Gastroesophageal sphincter (tissue), 4 donors: Measurements from ENCODE around the gene CSTF2. TPM values are rescaled to one million over a fixed set of nuclear protein-coding genes. Genes with fewer than 3 reads are reported as not detected.

Source experiments
- ATAC-seq: fragments of 150-250 bp; one replicate; pipeline ENCODE4 v1.9.1; 2016; ENCODE audit warnings: mild to moderate bottlenecking, moderate library complexity
- H3K27ac ChIP-seq, 4 donors: fragments of 200-600 bp; sonication (generic) in 3 of 4; 1 replicate in 3 of 4; 2 replicates in 1 of 4; pipeline ENCODE4 v1.5.1; 2016 to 2019
- H3K27me3 ChIP-seq: fragments of 200-600 bp; sonication (generic); one replicate; pipeline ENCODE4 v1.5.1; 2019
- H3K36me3 ChIP-seq, 2 donors: fragments of 200-600 bp; sonication (generic); one replicate each; pipeline ENCODE4 v1.5.1; 2019; ENCODE audit warnings: control low read depth in 1 of 2
- H3K4me1 ChIP-seq, 3 donors: fragments of 200-600 bp; sonication (generic); 1 replicate in 2 of 3; 2 replicates in 1 of 3; pipeline ENCODE4 v1.5.1; 2016 to 2019; ENCODE audit warnings: control low read depth in 2 of 3
- H3K4me3 ChIP-seq, 2 donors: fragments of 200-600 bp; sonication (generic); one replicate each; pipeline ENCODE4 v1.5.1; 2019; ENCODE audit warnings: mild to moderate bottlenecking in 1 of 2, moderate library complexity in 1 of 2
- H3K9me3 ChIP-seq, 3 donors: fragments of 200-600 bp; sonication (generic); one replicate each; pipeline ENCODE4 v1.5.1; 2017 to 2019; ENCODE audit warnings: control low read depth in 2 of 3
- EP300 ChIP-seq: sonication (generic); formaldehyde crosslinking; IDR thresholded peaks from one replicate; pipeline ENCODE4 v1.6.1; 2017; ENCODE audit warnings: antibody characterized with exemption, mild to moderate bottlenecking
- POLR2A ChIP-seq, 2 donors: fragments of 450-650 bp; IDR thresholded peaks; one replicate each; pipeline ENCODE4 v1.6.1; 2017; ENCODE audit warnings: antibody characterized with exemption in 2 of 2, mild to moderate bottlenecking in 2 of 2, moderate library complexity in 1 of 2
- POLR2AphosphoS5 ChIP-seq: sonication (generic); formaldehyde crosslinking; IDR thresholded peaks from one replicate; pipeline ENCODE4 v1.6.1; 2017; ENCODE audit warnings: antibody characterized with exemption
- WGBS, 2 donors: methylation state at CpG; one replicate each; pipeline ENCODE4 v1.1.5; 2018; ENCODE audit warnings: low coverage in 1 of 2; 5-methylcytosine and 5-hydroxymethylcytosine counted together
- small RNA-seq, 4 donors: library from RNA; depleted of rRNA; stranded (forward); fragments of <200 nt; gene quantifications; one replicate each; pipeline ENCODE3, GENCODE V24; 2016
- total RNA-seq, 4 donors: library from RNA; depleted of rRNA; stranded (reverse); fragments of >200 nt; gene quantifications; one replicate each; pipeline ENCODE4 v1.1.0, GENCODE V29; 2016
- TF ChIP-seq, protein P1 (sequence below), 4 experiments: fragments of 200-600 bp in 2 of 4; fragments of 450-650 bp in 2 of 4; sonication (generic) in 1 of 4; IDR thresholded peaks; one replicate each; pipeline ENCODE4 v1.5.1; 2017 to 2019; ENCODE audit warnings: antibody characterized with exemption in 4 of 4, mild to moderate bottlenecking in 2 of 4, moderate library complexity in 2 of 4

CSTF2 gene
- total RNA-seq, 4 donors from 2014 or later = 7.7 to 12.6 (median 9.8) TPM

- H3K27me3 ChIP-seq = no peaks in the 10 kb centered on the region
- no peaks in the 10 kb centered on the region for H3K9me3 ChIP-seq
- H3K4me3 ChIP-seq = no peak overlapping the region
- TF ChIP-seq POLR2A (IDR thresholded peaks at IDR 0.05) = no peak
- TF ChIP-seq EP300 = no peak
- TF ChIP-seq, protein P1, sequence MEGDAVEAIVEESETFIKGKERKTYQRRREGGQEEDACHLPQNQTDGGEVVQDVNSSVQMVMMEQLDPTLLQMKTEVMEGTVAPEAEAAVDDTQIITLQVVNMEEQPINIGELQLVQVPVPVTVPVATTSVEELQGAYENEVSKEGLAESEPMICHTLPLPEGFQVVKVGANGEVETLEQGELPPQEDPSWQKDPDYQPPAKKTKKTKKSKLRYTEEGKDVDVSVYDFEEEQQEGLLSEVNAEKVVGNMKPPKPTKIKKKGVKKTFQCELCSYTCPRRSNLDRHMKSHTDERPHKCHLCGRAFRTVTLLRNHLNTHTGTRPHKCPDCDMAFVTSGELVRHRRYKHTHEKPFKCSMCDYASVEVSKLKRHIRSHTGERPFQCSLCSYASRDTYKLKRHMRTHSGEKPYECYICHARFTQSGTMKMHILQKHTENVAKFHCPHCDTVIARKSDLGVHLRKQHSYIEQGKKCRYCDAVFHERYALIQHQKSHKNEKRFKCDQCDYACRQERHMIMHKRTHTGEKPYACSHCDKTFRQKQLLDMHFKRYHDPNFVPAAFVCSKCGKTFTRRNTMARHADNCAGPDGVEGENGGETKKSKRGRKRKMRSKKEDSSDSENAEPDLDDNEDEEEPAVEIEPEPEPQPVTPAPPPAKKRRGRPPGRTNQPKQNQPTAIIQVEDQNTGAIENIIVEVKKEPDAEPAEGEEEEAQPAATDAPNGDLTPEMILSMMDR (IDR thresholded peaks at IDR 0.05) = no peak
- no peak for TF ChIP-seq POLR2AphosphoS5
- no peak for ATAC-seq
- no peaks in the 10 kb centered on the region for H3K4me1 ChIP-seq
- 56 to 72% methylated on average over 4 to 8 of the region's 9 CpGs for WGBS, 2 donors
- no peak overlapping the region for H3K27ac ChIP-seq
- H3K36me3 ChIP-seq = no peaks in the 10 kb centered on the region
Measured at GRCh38 chrX:100871594-100872560, 51.7 kb downstream of the CSTF2 start.

- ATAC-seq = no peak
Measured at GRCh38 chrX:100874325-100874724, 54.1 kb downstream of the CSTF2 start, which contains the start of gene NOX1. Gene NOX1, minus strand, starts transcription at chrX:100874359. Its CDS starts 220 bp downstream, at chrX:100874139.

GRCh38 chrX:100880368-100880767 lies 60.2 kb downstream of the CSTF2 start:
- no peak overlapping the region for H3K4me3 ChIP-seq
- no peaks in the 10 kb centered on the region for H3K9me3 ChIP-seq
- H3K4me1 ChIP-seq = no peaks in the 10 kb centered on the region
- no peak for ATAC-seq
- no peaks in the 10 kb centered on the region for H3K27me3 ChIP-seq
- no peaks in the 10 kb centered on the region for H3K36me3 ChIP-seq
- 55 to 100% methylated on average over 1 to 2 of the region's 2 CpGs for WGBS, 2 donors
- TF ChIP-seq, protein P1 (IDR thresholded peaks at IDR 0.05) = no peak
- TF ChIP-seq POLR2A (IDR thresholded peaks at IDR 0.05) (no peak), EP300 (no peak), POLR2AphosphoS5 (no peak)
- no peak overlapping the region for H3K27ac ChIP-seq

More at GRCh38 chrX:100874325-100874724, 54.1 kb downstream of the CSTF2 start, which contains the start of gene NOX1:
- H3K4me3 ChIP-seq = no peak within 1 kb of the TSS
- no peaks in the 10 kb centered on the region for H3K9me3 ChIP-seq
- no peaks in the 10 kb centered on the region for H3K36me3 ChIP-seq
- TF ChIP-seq, protein P1 (IDR thresholded peaks at IDR 0.05) = no peak
- TF ChIP-seq POLR2AphosphoS5 (no peak), POLR2A (IDR thresholded peaks at IDR 0.05) (no peak), EP300 (no peak)
- 17 to 62% methylated on average over 2 of the region's 2 CpGs for WGBS, 2 donors
- H3K27ac ChIP-seq = no peak within 1 kb of the TSS
- no peaks in the 10 kb centered on the region for H3K4me1 ChIP-seq
- H3K27me3 ChIP-seq = no peaks in the 10 kb centered on the region

GRCh38 chrX:100883654-100884053 lies 63.5 kb downstream of the CSTF2 start:
- Histone ChIP-seq H3K27me3 (no peaks in the 10 kb centered on the region), H3K4me3 (no peak overlapping the region), H3K4me1 (no peaks in the 10 kb centered on the region), H3K27ac (no peak overlapping the region), H3K36me3 (no peaks in the 10 kb centered on the region), H3K9me3 (no peaks in the 10 kb centered on the region)
- TF ChIP-seq POLR2A (IDR thresholded peaks at IDR 0.05) = no peak
- no peak for TF ChIP-seq EP300
- TF ChIP-seq, protein P1 (IDR thresholded peaks at IDR 0.05) = no peak
- no peak for TF ChIP-seq POLR2AphosphoS5
- 44 to 61% methylated on average over 4 of the region's 4 CpGs for WGBS, 2 donors
- no peak for ATAC-seq

Small RNA genes within 50 kb of the gene (small RNA-seq; reads per million reads assigned to genes)
- 0 reads per million in 4 donors for gene RF00411

Other genes with a start within 250 kb of the CSTF2 start
- not detected for gene TNMD, start 235.5 kb upstream of the CSTF2 start, total RNA-seq
- gene TSPAN6, start 183.6 kb upstream of the CSTF2 start, total RNA-seq = 10 to 100 TPM in 2 of 4 donors, 1 to 10 TPM in 2; 6.4 to 16.2 (median 8.5) TPM
- gene SRPX2, start 176.2 kb upstream of the CSTF2 start, total RNA-seq = 10 to 100 TPM; 24.7 to 52.1 (median 39.7) TPM
- gene SYTL4, start 88.3 kb upstream of the CSTF2 start, total RNA-seq = 10 to 100 TPM; 18.6 to 33.6 (median 26.7) TPM
- under 1 TPM in 1 of 4 donors, not detected in 3; 0.31 TPM for gene NOX1, start 54.0 kb downstream of the CSTF2 start, total RNA-seq
- under 1 TPM in 1 of 4 donors, not detected in 3; 0.16 TPM for gene XKRX, start 108.5 kb downstream of the CSTF2 start, total RNA-seq
- not detected for gene ARL13A, start 149.3 kb downstream of the CSTF2 start, total RNA-seq
- gene TRMT2B, start 231.7 kb downstream of the CSTF2 start, total RNA-seq = 10 to 100 TPM; 11.3 to 22.7 (median 16.7) TPM